ENCODE data around the gene CKMT1B.

DNA sequence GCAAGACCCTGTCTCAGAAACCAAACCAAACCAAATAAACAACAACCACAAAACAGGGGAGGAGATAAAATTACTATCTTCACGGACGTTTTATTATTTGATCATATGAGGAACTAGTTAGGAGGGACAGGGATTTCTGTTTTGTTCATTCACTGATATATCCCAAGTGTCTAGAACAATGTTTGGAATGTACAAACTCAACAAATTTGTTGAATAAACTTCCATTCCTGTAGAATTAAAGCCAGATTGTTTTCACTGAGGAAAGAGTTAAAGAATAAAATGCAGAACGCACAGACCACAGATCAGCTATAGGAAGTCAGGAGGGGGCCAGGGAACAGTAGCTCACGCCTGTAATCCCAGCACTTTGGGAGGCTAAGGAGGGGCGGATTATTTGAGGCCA is 31.3 kb downstream of the CKMT1B start:
- TF ChIP-seq, protein P1, sequence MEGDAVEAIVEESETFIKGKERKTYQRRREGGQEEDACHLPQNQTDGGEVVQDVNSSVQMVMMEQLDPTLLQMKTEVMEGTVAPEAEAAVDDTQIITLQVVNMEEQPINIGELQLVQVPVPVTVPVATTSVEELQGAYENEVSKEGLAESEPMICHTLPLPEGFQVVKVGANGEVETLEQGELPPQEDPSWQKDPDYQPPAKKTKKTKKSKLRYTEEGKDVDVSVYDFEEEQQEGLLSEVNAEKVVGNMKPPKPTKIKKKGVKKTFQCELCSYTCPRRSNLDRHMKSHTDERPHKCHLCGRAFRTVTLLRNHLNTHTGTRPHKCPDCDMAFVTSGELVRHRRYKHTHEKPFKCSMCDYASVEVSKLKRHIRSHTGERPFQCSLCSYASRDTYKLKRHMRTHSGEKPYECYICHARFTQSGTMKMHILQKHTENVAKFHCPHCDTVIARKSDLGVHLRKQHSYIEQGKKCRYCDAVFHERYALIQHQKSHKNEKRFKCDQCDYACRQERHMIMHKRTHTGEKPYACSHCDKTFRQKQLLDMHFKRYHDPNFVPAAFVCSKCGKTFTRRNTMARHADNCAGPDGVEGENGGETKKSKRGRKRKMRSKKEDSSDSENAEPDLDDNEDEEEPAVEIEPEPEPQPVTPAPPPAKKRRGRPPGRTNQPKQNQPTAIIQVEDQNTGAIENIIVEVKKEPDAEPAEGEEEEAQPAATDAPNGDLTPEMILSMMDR (IDR thresholded peaks at IDR 0.05; ENCODE audit: insufficient read depth, low read depth, low read length), result no peak
- no peak for TF ChIP-seq EZH2 (IDR thresholded peaks at IDR 0.05; ENCODE audit: insufficient read depth, low read length)

Data from astrocyte (in vitro differentiated cells and primary cell).